Right lobe of liver (tissue), 6 donors: ENCODE data around the gene PPP4C. TPM values are rescaled to one million over a fixed set of nuclear protein-coding genes. Genes with fewer than 3 reads are reported as not detected.

Source experiments
- ATAC-seq, 4 donors: fragments of 200-7000 bp; cut with Tn5 transposase; one replicate each; pipeline ENCODE4 v1.9.1; 2020; ENCODE audit warnings: mild to moderate bottlenecking in 4 of 4, moderate library complexity in 4 of 4
- DNase-seq, 3 donors: peaks; one replicate each; pipeline ENCODE4 v3.0.0-alpha.2; 2020
- H3K27ac ChIP-seq, 3 donors: fragments of 200-600 bp; one replicate each; pipeline ENCODE4 v1.8.0; 2022
- H3K27me3 ChIP-seq, 2 donors: fragments of 200-600 bp; one replicate each; pipeline ENCODE4 v1.8.0; 2022
- H3K36me3 ChIP-seq, 4 donors: fragments of 200-600 bp; sonication (generic) in 1 of 4; one replicate each; pipeline versions ENCODE4 v1.5.1 to v1.8.0; 2017 to 2022; ENCODE audit warnings: control low read depth in 1 of 4
- H3K4me1 ChIP-seq, 4 donors: fragments of 200-600 bp; sonication (generic) in 1 of 4; one replicate each; pipeline versions ENCODE4 v1.5.1 to v1.8.0; 2017 to 2022; ENCODE audit warnings: control low read depth in 1 of 4
- H3K4me3 ChIP-seq, 3 donors: fragments of 200-600 bp; one replicate each; pipeline ENCODE4 v1.8.0; 2022
- H3K9me3 ChIP-seq, 4 donors: fragments of 200-600 bp; sonication (generic) in 1 of 4; one replicate each; pipeline versions ENCODE4 v1.5.1 to v1.8.0; 2017 to 2022; ENCODE audit warnings: control low read depth in 1 of 4
- CTCF ChIP-seq, 4 donors: fragments of 200-600 bp in 3 of 4; fragments of 450-650 bp in 1 of 4; IDR thresholded peaks; one replicate each; pipeline versions ENCODE4 v1.5.1 to v1.8.0; 2016 to 2022; ENCODE audit warnings: antibody characterized with exemption in 4 of 4, mild to moderate bottlenecking in 2 of 4
- POLR2A ChIP-seq: fragments of 450-650 bp; IDR thresholded peaks from one replicate; pipeline ENCODE4 v1.6.1; 2017; ENCODE audit warnings: antibody characterized with exemption, mild to moderate bottlenecking
- WGBS: methylation state at CpG from one replicate; pipeline ENCODE4 v1.1.6; 2018; ENCODE audit warnings: low coverage, low lambda C conversion rate; ENCODE audit not compliant: insufficient coverage; ENCODE audit errors: missing lambda C conversion rate; 5-methylcytosine and 5-hydroxymethylcytosine counted together
- intact Hi-C, 2 donors: fragments of 100-400 bp; cut with DNase I; formaldehyde crosslinking; loops; one replicate each; pipeline versions ENCODE4 v1.11.2 to v1.14.1; 2022
- long read RNA-seq: library from polyadenylated mRNA; unstranded; transcript quantifications from one replicate; pipeline ENCODE4 v2.0.0, GENCODE V29; 2019
- total RNA-seq, 6 experiments: library from RNA; depleted of rRNA in 2 of 6; stranded (reverse); fragments of >200 nt in 2 of 6; fragmentation: NEBNext Ultra II Directional in 3 of 6; extraction: Animal tissue kit (Norgen Biotek cat#: 25700) in 3 of 6; gene quantifications; one replicate each; pipeline versions ENCODE4 v1.1.0 to v1.2.4, GENCODE V29; 2016 to 2023
- donor health status: DM: no; HTN: yes; CAD: no.
- donor health status: DM: no; HTN: no; CAD: no.
- donor health status: DM: no; HTN: no; CAD: no.
- donor health status: DM: no; HTN: yes; CAD: no.
- donor health status: DM: no; HTN: yes; CAD: no.

The PPP4C gene
- 10 to 100 TPM; 43.1 to 59.7 (median 47.0) TPM for total RNA-seq
- long read RNA-seq, partial matches to known transcripts: 0 of 8 reads
- long read RNA-seq, other reads (novel, unspliced or antisense): 7 of 8 reads

- peak within 1 kb of the TSS; percentile 82 to 96 (median 84) for H3K27ac ChIP-seq
- 1% methylated on average over 37 of the region's 67 CpGs for WGBS
- no peaks in the 10 kb centered on the region for H3K9me3 ChIP-seq
- peaks cover 0 to 36% (median 11%) of the 10 kb centered on the region in 4 donors for H3K4me1 ChIP-seq
- intact Hi-C loops: no loop called here
- peaks cover 0 to 41% (median 18%) of the 10 kb centered on the region in 4 donors for H3K36me3 ChIP-seq
- TF ChIP-seq CTCF (IDR thresholded peaks at IDR 0.05): peak in 1 of 4 donors; percentile 21
- TF ChIP-seq POLR2A: peak; percentile 84
- no peaks in the 10 kb centered on the region for H3K27me3 ChIP-seq
- peak; percentile 95 to 97 (median 96) for ATAC-seq
- peak within 1 kb of the TSS; percentile 90 to 99 (median 98) for H3K4me3 ChIP-seq
- DNase-seq: peak; percentile 92 to 94 (median 94)
These were observed at the start of gene PPP4C for GRCh38 chr16:30075503-30076275. PPP4C (plus strand) TSS chr16:30075994; CDS start chr16:30076378, 384 bp downstream.

- 52% methylated on average over 5 of the region's 18 CpGs for WGBS
- H3K27me3 ChIP-seq: no peaks in the 10 kb centered on the region
- intact Hi-C loops: loop anchor here in 1 of 2 donors (10.0 kb wide), 2 partner anchors 152 to 332 kb away; no protein-coding TSS in a partner anchor
These were observed 49.3 kb upstream of the PPP4C start for GRCh38 chr16:30026449-30026848.

GRCh38 chr16:30027588-30028437 lies 48.0 kb upstream of the PPP4C start:
- Histone ChIP-seq H3K27me3 (no peaks in the 10 kb centered on the region), H3K27ac (no peak overlapping the region), H3K4me1 (no peaks in the 10 kb centered on the region), H3K36me3 (no peaks in the 10 kb centered on the region), H3K9me3 (no peaks in the 10 kb centered on the region), H3K4me3 (no peak overlapping the region)
- TF ChIP-seq CTCF (IDR thresholded peaks at IDR 0.05): no peak
- TF ChIP-seq POLR2A: no peak
- 40% methylated on average over 12 of the region's 13 CpGs for WGBS
- DNase-seq (no peak), ATAC-seq (no peak)
- intact Hi-C loops: loop anchor here in 1 of 2 donors (10.0 kb wide), 2 partner anchors 153 to 333 kb away; no protein-coding TSS in a partner anchor

More at GRCh38 chr16:30026449-30026848, 49.3 kb upstream of the PPP4C start:
- H3K4me1 ChIP-seq: peaks cover 0 to 4% (median 0%) of the 10 kb centered on the region in 4 donors
- H3K4me3 ChIP-seq: no peak overlapping the region
- TF ChIP-seq CTCF (IDR thresholded peaks at IDR 0.05): no peak
- no peak for TF ChIP-seq POLR2A
- H3K36me3 ChIP-seq: no peaks in the 10 kb centered on the region
- no peaks in the 10 kb centered on the region for H3K9me3 ChIP-seq
- ATAC-seq (no peak), DNase-seq (no peak)
- H3K27ac ChIP-seq: no peak overlapping the region

- H3K27ac ChIP-seq: no peak overlapping the region
- WGBS: 11% methylated on average over 4 of the region's 18 CpGs
- H3K36me3 ChIP-seq: no peaks in the 10 kb centered on the region
- TF ChIP-seq CTCF (IDR thresholded peaks at IDR 0.05) (no peak), POLR2A (no peak)
- H3K27me3 ChIP-seq: no peaks in the 10 kb centered on the region
- peak in 2 of 4 donors; percentile 30 to 37 for ATAC-seq
- no peak for DNase-seq
- H3K9me3 ChIP-seq: no peaks in the 10 kb centered on the region
- intact Hi-C loops: loop anchor here in 1 of 2 donors (10.0 kb wide), 2 partner anchors 154 to 334 kb away; no protein-coding TSS in a partner anchor
- no peak overlapping the region for H3K4me3 ChIP-seq
- H3K4me1 ChIP-seq: no peaks in the 10 kb centered on the region
These were observed 47.2 kb upstream of the PPP4C start for GRCh38 chr16:30028438-30029076.
